ENCODE measurements around the gene SELENOW.
"Not testable (repeated sequence)": the region's sequence is repeated elsewhere in the genome, so short reads cannot be mapped to it uniquely, and the experiment has no call there.

Gene SELENOW

DNA sequence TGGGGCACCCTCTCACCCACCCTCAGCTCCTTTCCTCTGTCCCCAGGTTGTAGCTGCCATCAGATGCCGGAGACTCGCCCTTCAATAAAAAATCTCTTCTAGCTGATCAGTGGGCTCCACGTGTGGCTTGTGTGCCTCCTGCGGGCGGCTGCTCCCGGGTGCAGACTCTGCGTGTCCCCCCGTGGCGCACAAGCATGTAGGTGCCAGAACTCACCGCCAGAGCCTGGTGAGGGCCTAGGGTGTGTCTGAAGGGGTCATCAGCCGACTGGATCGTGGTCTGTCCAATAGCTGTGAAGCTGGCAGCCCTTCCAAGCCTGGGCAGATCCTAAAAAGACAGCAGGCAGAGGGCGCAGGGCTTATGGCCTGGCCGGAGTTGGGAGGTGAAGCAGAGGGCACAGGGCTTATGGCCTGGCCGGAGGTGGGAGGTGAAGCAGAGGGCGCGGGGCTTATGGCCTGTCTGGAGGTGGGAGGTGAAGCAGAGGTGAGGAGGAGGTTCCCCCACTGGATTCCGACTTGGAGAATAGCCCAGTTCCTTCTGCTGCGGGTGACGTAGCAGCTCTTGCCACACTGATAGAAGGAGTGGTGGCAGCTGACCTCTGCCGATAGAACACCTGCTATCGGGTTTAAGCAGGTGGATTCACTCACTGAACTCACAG lies 21.4 kb upstream of the SELENOW start:
- DNase-seq: no peak

DNA sequence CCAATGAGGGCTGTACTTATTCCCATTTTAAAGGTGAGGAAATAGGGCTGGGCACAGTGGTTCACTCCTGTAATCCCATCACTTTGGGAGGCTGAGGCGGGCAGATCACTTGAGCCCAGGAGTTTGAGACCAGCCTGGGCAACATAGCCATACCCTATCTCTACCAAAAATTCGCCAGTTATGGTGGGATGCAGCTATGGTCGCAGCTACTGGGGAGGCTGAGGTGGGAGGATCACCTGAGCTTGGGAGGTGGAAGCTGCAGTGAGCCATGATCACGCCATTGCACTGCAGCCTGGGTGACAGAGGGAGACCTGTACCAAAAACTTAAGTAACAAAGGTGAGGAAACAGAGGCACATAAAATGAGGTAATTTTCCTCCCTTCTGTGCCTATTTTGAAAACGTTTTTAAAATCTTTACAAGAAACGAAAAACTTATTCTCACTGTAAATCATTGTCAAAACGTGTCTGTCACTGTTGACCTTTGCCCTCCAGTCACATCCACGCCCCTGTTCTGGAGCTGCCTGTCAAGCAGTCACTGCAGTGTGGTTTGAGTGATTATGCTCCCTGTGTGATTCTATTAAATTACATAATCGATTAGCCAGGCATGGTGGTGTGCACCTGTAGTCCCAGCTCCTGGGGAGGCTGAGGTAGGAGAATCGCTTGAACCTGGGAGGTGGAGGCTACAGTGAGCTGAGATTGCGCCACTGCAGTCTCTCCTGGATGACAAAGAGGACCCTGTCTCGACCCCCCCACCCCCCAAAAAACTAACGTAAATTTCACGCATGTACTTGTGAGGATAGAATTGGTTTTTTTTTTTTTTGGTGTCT lies 20.7 kb upstream of the SELENOW start:
- no peak for DNase-seq

DNA sequence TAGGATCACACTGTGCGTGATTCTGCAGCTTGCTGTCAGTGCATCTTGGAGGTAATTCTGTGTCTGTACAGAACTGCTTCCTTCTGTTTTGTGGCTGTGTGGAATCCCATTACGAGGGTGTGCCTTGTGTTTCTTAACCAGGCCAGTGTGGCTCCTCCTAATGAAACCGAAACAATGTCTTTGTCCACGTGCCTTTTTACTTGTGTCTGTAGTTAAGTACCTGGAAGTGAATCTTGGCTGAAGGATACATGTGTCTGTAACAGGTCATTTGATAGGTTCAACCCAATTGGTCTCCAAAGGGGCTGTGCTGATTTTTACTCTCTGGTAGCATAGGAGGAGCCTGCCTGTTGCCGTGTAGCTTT lies 20.1 kb upstream of the SELENOW start:
- no peak for DNase-seq

DNA sequence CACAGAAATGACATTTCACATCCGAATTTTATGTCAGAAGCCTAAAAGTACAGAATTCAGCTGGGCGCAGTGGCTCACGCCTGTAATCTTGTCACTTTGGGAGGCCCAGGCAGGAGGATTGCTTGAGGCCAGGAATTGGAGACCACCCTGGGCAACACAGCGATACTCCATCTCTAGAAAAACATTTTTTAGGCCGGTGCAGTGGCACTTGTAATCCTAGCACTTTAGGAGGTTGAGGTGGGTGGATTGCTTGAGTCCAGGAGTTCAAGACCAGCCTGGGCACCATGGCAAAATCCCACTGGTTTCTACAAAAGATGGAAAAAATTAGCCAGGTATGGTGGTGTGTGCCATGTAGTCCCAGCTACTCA lies 17.9 kb upstream of the SELENOW start:
- DNase-seq: no peak

DNA sequence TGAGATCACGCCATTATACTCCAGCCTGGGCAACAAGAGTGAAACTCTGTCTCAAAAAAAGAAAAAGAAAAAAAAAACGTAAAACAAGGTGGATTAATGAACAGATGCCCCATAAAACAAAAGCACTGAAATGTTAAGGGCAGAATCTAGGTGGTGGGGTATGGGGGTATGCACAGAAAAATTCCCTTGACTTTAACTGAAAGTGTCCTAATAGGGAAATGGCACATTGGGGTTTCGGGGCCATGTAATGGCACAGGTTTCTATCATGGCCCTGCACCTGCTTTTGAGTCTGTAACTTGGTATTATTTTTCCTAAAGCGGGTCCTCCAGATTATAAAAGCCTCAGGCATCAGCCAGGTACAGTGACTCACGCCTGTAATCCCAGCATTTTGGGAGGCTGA lies 16.9 kb upstream of the SELENOW start:
- DNase-seq: no peak

DNA sequence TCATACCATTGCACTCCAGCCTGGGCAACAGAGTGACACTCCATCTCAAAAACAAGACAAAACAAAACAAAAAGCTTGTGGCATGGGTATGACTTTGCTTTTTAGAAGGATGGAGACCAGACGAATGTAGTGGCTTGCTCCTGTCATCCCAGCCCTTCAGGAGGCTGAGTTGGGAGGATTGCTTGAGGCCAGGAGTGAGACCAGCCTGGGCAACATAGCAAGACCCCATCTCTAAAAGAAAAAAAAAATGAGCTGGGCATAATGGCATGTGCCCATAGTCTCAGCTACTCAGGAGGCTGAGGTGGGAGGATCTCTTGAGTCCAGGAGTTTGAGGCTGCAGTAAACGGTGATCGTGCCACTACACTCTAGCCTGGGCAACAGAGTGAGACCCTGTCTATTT lies 16.4 kb upstream of the SELENOW start:
- DNase-seq: no peak

DNA sequence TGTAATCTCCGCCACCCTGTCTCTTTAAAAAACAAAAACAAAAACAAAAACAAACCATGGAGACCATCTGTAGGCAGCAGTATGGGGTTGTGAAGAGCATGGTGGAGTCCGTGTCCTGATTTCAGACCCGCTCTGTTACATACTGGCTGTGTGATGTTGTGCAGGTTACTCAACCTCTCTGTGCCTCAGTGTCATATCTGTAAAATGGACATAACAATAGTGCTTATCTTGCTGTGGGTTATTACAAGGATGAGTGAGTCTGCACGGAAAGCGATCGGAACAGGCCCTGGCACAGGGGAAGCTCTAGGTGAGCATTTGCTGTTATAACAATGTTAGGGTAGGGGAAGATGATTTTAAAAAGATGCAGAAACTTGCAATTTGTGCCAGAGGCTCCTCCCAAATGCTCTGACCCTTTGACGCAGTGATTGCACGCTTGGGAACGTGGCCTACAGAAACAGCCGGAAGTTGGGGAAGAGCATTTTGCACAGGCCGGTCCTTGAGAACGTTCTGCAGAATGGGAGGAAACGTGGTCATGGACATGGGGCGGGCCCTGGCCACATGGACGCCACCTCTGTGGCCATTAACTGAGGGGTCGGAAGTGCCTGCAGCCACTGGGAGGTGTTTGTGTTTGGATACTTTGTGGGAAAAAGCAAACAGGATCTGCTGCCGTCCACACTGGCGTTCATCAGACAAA lies 15.7 kb upstream of the SELENOW start:
- DNase-seq: no peak

DNA sequence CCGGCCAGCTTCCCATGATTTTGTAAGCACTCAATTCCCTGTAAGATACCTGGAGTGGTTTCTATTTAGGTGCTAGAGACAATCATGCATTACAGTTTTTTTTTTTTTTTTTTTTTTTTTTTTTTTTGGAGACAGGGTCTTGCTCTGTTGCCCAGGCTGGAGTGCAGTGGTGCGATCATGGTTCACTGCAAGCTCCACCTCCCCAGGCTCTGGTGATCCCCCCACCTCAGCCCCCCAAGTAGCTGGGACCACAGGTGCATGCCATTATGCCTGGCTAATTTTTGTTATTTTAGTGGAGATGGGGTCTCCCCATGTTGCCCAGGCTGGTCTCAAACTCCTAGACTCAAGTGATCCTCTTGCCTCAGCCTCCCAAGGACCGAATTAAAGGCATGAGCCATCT lies 13.8 kb upstream of the SELENOW start:
- not testable (repeated sequence) for DNase-seq

DNA sequence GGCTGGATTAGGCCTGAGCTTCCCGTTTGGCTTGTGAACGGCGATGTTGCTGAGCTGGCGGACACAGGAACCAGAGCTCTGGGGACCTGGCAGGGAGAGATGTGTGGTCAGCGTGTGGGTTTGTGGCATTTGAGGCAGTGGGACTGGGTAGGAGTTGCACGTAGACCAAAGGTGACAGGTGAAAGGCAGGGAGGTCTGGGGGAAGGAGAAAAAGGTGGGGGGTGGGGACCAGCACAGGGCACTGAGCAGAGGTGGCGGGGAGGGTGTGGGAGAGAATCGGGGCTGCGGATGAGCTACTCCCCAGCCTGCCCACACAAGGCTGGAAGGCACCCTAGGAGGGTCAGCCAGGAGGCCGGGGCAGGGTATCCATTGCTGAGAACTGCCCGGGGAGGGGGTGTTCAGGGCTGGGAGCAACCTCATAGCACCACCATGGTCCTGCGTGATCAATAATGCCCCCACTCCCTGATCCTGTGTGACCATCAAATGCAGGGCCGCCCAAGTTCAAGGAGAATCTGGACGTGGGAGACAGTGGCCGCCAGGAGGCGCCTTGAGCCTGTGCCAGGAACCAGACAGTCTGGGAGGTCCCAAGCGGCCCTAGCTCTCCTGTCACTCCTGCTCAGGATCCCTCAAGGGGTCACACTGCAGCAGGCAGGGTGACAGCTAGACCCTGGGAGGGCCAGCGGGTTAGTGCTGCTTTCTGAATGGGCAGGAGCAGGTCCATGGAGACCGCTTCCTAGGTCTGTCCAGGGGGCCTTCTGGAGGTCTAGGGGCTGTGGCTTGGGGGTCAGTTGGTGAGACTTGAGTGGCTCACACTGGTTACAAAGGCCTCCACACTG lies 12.8 kb upstream of the SELENOW start:
- peak; percentile 58 for DNase-seq

DNA sequence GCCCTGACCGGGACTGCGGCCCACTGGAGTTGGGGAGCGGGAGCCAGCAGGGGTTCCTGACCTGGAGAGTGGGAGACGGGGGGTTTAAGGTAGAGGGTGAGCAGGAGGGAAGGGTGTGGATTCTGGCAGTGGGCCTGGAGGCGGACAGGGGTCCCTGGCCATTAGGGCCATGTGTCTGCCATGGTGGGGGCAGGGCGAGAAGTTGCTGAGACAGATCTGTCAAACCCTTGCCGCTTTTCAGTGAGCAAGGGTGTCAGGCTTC lies 12.2 kb upstream of the SELENOW start:
- no peak for DNase-seq

DNA sequence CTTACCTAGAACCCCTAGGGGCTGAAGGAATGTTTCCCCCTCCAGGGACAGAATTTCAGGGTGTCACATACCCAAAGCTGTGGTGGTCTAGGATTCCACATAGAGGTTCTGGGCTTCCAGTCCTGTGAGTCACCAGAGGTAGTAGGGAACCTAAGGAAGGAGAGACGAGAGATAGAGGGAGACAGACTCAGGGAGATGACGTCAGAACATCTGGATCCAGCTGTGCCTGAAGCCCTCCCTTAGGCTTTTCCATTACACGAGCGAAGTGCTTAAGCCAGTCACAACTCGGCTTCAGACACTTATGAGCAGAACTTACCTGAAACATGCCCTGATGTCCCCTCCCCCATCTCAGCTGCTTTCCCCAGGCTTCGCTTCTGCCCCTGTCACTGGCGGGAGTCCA lies 11.8 kb upstream of the SELENOW start:
- no peak for DNase-seq

DNA sequence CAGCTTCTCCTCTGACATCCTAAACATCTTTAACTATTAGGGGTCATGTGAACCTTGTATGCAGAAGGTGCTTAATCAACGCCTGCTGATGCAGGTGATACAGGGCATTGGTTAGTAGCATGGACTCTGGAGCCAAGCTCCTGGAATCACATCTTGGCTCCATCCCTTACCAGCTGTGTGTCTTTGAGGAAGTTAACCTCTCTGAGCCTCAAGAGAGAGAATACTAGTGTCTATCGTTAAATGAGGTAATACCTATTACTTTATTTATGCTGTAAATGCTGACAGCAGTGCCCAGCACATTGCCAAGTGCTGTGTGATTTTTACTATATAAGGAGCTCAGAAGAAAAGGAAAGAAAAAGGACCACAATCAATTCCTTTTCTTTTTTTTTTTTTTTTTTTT lies 11.2 kb upstream of the SELENOW start:
- DNase-seq: no peak

DNA sequence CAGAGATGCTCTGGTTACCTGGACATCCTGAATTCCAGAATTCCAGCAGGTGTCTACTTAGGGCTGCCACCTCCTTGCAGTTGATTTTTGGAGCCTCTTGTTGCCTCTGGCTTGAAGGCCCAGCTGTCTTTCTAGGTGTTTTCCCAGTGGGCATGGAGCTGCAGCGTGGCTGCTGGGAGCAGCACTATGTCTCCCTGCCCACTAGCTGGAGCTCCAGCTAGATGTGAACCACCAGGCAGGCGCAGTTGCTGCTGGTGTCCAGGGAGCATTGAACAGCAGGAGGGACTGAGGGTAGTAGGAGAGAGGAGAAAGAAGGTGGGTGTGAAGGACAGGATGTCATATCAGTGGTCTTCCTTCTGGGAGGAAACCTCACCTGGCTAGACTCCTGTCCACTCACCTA lies 9.9 kb upstream of the SELENOW start:
- DNase-seq: no peak

DNA sequence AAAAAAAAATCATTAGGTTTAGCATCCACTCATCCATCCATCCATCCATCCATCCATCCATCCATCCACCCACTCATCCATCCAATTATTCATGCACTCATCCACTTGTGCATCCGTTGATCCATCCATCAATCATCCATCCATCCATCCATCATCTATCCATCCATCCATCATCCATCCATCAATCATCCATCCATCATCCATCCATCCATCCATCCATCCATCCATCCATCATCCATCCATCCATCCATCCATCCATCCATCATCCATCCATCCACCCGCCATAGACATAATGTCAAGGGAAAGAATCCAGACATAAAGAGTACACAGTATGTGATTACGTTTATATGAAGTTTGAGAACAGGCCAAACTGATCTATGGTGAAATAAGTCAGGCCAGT lies 9.0 kb upstream of the SELENOW start:
- no peak for DNase-seq

DNA sequence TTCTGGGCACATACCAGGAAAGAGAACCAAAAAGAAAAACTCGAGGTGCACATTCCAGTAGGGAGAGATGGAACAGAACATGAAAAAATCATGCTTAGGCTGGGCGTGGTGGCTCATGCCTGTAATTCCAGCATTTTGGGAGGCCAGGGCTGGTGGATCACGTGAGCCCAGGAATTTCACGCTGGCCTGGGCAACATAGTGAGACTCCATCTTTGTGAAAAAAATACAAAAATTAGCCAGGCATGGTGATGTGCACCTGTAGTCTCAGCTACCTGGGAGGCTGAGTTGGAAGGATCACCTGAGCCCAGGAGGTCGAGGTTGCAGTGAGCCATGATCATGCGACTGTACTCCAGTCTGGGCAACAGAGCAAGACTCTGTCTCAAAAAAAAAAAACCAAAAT lies 7.2 kb upstream of the SELENOW start:
- not testable (repeated sequence) for DNase-seq

DNA sequence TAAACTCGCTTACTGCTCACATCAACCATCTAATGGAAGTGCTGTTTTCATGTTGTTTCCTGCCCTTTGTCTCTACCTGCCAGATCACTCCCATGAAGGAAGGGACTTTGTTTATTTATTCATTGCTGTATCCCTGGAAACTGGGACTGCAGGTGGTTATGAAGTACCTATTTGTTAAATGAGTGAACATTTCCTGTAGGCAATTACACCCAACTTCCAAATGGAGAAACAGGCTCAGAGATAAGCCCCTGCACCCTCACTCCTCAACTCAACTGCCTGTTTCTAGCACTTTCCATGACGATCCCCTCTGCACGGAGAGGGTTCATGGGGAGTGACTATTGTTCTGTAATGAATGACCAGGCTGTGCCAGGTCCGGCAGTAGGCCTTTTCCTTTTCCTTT lies 1.9 kb upstream of the SELENOW start:
- DNase-seq: no peak

DNA sequence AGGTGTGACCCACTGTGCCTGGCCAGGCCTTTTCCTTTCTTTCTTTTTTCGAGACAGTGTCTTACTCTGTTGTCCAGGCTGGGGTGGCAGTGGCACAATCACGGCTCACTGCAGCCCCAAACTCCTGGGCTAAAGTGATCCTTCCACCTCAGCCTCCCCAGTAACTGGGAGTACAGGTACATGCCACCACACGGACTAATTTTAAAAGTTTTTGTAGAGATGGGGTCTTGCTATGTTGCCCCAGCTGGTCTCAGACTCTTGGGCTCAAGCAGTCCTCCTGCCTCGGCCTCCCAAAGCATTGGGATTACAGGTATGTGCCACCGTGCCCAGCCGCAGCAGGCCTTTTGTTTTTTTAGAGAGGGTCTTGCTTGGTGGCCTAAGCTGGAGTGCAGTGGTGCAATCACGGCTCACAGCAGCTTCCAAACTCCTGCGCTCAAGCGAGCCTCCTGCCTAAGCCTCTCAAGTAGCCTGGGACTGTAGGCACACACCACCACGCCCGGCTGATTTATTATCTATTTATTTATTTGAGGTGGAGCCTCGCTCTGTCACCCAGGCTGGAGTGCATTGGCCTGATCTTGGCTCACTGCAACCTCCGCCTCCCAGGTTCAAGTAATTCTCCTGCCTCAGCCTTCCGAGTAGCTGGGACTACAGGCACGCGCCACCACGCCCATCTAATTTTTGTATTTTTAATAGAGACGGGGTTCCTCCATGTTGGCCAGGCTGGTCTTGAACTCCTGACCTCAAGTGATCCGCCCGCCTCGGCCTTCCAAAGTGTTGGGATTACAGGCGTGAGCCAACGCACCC lies 1.1 kb upstream of the SELENOW start:
- not testable (repeated sequence) for DNase-seq

DNA sequence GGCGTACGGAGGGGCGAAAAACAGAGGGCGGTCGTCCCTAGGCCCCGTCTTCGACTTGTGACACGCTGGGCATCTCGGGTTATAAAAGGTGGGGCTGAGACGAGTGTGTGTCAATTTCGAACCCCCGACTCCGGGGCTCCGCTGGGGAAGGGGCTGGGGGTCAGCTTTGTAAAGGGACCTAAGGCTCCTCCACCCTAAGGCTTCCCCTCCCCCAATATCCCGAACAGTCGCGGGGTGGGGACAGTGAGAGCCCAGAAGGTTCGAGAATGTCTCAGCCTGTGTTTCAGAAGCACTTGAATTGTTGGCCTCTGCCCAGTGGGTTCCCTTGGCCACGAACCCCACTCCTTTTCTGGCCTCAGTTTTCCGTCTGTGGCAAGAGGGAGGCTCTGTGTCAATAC lies 450 bp downstream of the SELENOW start:
- peak; percentile 23 for DNase-seq

DNA sequence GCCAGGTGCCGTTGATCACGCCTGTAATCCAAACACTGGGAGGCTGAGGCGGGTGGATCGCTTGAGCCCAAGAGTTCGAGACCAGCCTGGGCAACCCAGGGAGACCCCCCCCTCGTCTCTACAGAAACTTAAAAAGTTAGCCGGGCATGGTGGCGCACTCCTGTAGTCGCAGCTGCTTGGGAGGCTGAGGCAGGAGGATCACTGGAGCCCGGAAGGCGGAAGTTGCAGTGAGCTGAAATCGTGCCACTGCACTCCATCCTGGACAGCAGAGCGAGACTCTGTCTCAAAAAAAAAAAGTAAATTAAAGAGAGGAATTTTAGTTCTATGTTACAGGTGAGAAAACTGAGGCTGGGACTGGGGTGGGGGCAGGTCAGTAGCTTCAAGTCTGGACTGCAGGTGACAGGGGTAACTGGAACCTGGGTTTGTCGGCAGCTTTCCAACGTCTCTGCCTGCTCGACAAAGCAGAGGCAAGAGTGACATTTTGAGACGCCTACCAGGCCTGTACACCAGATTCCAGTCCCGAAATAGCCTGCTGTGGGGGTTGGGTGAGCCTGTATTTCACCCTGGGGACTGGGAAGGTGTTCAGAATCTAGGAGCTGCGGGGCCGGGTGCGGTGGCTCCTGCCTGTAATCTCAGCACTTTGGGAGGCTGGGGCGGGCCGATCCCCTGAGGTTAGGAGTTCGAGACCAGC lies 1.2 kb downstream of the SELENOW start:
- no peak for DNase-seq

DNA sequence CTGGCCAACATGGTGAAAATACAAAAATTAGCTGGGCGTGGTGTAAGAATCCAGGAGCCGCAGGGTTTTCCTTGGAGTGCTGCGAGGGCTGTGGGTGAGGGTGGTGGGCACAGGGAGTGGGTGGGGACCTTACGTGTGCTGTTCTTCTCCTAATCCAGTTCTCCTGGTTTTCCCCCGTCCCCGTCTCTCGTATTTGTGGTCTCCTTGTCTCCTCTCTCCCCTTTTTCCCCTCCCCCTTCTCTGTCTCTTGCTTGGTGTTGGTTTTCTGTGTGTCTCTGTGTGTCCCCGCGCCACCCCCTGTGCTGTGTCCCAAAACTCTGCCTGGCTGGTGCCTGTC lies 1.7 kb downstream of the SELENOW start:
- DNase-seq: no peak

DNA sequence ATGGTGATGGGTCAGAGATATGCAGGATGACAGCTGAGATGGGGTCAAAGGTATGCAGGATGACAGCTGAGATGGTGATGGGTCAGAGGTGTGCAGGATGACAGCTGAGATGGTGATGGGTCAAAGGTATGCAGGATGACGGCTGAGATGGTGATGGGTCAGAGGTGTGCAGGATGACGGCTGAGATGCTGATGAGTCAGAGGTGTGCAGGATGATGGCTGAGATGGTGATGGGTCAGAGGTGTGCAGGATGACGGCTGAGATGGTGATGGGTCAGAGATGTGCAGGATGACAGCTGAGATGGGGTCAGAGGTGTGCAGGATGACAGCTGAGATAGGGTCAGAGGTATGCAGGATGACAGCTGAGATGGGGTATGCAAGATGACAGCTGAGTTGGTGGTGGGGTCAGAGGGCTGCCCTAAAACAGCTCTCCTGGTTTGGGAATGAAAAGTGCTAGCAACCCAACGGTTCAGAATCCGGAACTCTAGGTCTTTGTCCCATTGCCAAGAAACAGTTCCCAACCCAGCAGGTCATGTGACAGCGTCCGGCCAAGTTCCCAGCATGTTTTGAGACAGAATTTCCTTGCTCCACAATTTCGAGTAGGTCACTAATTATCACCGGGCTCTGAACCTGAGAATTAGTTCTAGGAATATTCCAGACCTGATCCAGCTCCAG lies 3.2 kb downstream of the SELENOW start:
- DNase-seq: no peak

DNA sequence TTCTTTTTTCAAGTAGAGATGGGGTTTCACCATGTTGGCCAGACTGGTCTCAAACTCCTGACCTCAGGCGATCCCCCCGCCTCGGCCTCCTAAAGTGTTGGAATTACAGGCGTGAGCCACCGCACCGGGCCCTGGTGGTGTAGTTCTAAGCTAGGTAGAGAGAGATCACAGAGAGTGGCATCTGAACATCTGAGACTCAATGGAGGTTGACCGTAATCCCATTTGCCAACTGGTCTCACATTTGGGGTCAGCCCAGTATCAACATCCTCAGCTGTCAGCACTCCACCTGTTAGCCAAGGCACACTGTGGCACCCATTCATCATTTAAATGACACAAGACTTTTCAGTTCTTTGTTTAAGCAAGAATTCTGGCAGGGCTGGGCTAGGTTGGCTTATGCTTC lies 8.1 kb downstream of the SELENOW start:
- DNase-seq: no peak

All from stimulated activated CD4-positive, alpha-beta T cell treated with anti-CD3 and anti-CD28 coated beads, Interleukin-15, amount 100 ng/mL, for 24 hours (primary cell).